Psoas muscle (tissue), 8 donors: ENCODE data around the gene NR1D2. TPM values are rescaled to one million over a fixed set of nuclear protein-coding genes. Genes with fewer than 3 reads are reported as not detected.

Source experiments
- ATAC-seq, 4 donors: fragments of 200-7000 bp; cut with Tn5 transposase; one replicate each; pipeline ENCODE4 v1.9.1; 2020; ENCODE audit warnings: moderate library complexity in 3 of 4, mild to moderate bottlenecking in 2 of 4
- DNase-seq, 2 donors: peaks; one replicate each; pipeline ENCODE4 v3.0.0-alpha.2; 2020
- H3K27ac ChIP-seq: fragments of 200-600 bp; one replicate; pipeline ENCODE4 v1.8.0; 2022
- H3K27me3 ChIP-seq, 3 donors: fragments of 200-600 bp in 1 of 3; one replicate each; pipeline versions ENCODE4 v1.6.1 to v1.8.0; 2013 to 2022; ENCODE audit warnings: low read length in 2 of 3, mild to moderate bottlenecking in 2 of 3, moderate library complexity in 1 of 3; ENCODE audit not compliant: insufficient read depth in 3 of 3
- H3K36me3 ChIP-seq, 2 donors: fragments of 200-600 bp in 1 of 2; one replicate each; pipeline versions ENCODE4 v1.6.1 to v1.8.0; 2013 to 2022; ENCODE audit warnings: low read depth in 1 of 2, mild to moderate bottlenecking in 1 of 2, moderate library complexity in 1 of 2; ENCODE audit not compliant: insufficient read depth in 1 of 2
- H3K4me1 ChIP-seq: fragments of 200-600 bp; one replicate; pipeline ENCODE4 v1.8.0; 2022
- H3K4me3 ChIP-seq: fragments of 200-600 bp; one replicate; pipeline ENCODE4 v1.8.0; 2022; ENCODE audit warnings: mild to moderate bottlenecking
- H3K9me3 ChIP-seq: fragments of 200-600 bp; one replicate; pipeline ENCODE4 v1.8.0; 2022
- WGBS, 3 donors: extraction: QIAGEN DNeasy Blood & Tissue Kit; methylation state at CpG; one replicate each; pipeline versions ENCODE4 v1.1.6 to v1.1.7; 2013; 5-methylcytosine and 5-hydroxymethylcytosine counted together
- intact Hi-C, 2 donors: fragments of 100-400 bp; cut with DNase I; formaldehyde crosslinking; loops; one replicate each; pipeline versions ENCODE4 v1.11.0 to v1.14.2; 2022
- polyA plus RNA-seq, 3 donors: library from polyadenylated mRNA; stranded (reverse); fragments of 200-250 nt; gene quantifications; one replicate each; pipeline ENCODE4 v1.2.3, GENCODE V29; 2013
- total RNA-seq, 4 donors: library from RNA; stranded (reverse); fragmentation: NEBNext Ultra II Directional in 2 of 4; extraction: Animal tissue kit (Norgen Biotek cat#: 25700) in 2 of 4; gene quantifications; one replicate each; pipeline versions ENCODE4 v1.2.1 to v1.2.4, GENCODE V29; 2021 to 2023
- TF ChIP-seq, protein P1 (sequence below): fragments of 200-600 bp; IDR thresholded peaks from one replicate; pipeline ENCODE4 v1.8.0; 2022; ENCODE audit warnings: antibody characterized with exemption
- donor health status: healthy with polysubstance abuse.
- donor health status: DM: no; HTN: no; CAD: no; lungs with moderate emphysema.
- donor health status: Bipolar disorder and iron deficiency.
- donor health status: healthy.
- donor health status: DM: yes; HTN: yes; CAD: no.
- donor health status: DM: no; HTN: no; CAD: no.
- donor health status: DM: no; HTN: no; CAD: no.
- donor health status: DM: yes; HTN: yes; CAD: no.

The NR1D2 gene
- total and polyA plus RNA-seq, 7 donors: 4.9 to 79.6 (median 31.7) TPM

GRCh38 chr3:23944007-23944783 lies 891 bp upstream of the NR1D2 start:
- WGBS, 3 donors: 6 to 8% (median 7%) methylated on average over 13 of the region's 13 CpGs

GRCh38 chr3:23945663-23945912 lies 502 bp downstream of the NR1D2 start:
- Histone ChIP-seq H3K4me3 (peak overlapping the region; percentile 81), H3K27ac (peak overlapping the region; percentile 94), H3K27me3 (no peaks in the 10 kb centered on the region), H3K9me3 (no peaks in the 10 kb centered on the region), H3K36me3 (no peaks in the 10 kb centered on the region), H3K4me1 (peaks cover 58% of the 10 kb centered on the region)
- 0% methylated on average over 1 to 39 of the region's 39 CpGs for WGBS, 3 donors
- DNase-seq (no peak), ATAC-seq (no peak)
- intact Hi-C loops: loop anchor here in 1 of 2 donors (2.0 kb wide), 1 partner anchor 29 kb away; the partner anchor contains the start of genes NKIRAS1 and RPL15
- TF ChIP-seq, protein P1, sequence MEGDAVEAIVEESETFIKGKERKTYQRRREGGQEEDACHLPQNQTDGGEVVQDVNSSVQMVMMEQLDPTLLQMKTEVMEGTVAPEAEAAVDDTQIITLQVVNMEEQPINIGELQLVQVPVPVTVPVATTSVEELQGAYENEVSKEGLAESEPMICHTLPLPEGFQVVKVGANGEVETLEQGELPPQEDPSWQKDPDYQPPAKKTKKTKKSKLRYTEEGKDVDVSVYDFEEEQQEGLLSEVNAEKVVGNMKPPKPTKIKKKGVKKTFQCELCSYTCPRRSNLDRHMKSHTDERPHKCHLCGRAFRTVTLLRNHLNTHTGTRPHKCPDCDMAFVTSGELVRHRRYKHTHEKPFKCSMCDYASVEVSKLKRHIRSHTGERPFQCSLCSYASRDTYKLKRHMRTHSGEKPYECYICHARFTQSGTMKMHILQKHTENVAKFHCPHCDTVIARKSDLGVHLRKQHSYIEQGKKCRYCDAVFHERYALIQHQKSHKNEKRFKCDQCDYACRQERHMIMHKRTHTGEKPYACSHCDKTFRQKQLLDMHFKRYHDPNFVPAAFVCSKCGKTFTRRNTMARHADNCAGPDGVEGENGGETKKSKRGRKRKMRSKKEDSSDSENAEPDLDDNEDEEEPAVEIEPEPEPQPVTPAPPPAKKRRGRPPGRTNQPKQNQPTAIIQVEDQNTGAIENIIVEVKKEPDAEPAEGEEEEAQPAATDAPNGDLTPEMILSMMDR: no peak

More at GRCh38 chr3:23944007-23944783, 891 bp upstream of the NR1D2 start:
- peaks cover 44% of the 10 kb centered on the region for H3K4me1 ChIP-seq
- H3K36me3 ChIP-seq: no peaks in the 10 kb centered on the region
- peak overlapping the region; percentile 94 for H3K27ac ChIP-seq
- intact Hi-C loops: loop anchor here (1.0 to 2.0 kb wide), 2 partner anchors 26 to 27 kb away; partner anchors contain the start of genes NKIRAS1 (in 1 of the 2) and RPL15 (in 1 of the 2)
- TF ChIP-seq, protein P1: no peak
- DNase-seq (no peak), ATAC-seq (no peak)
- H3K27me3 ChIP-seq: no peaks in the 10 kb centered on the region
- peak overlapping the region; percentile 81 for H3K4me3 ChIP-seq
- no peaks in the 10 kb centered on the region for H3K9me3 ChIP-seq

DNA sequence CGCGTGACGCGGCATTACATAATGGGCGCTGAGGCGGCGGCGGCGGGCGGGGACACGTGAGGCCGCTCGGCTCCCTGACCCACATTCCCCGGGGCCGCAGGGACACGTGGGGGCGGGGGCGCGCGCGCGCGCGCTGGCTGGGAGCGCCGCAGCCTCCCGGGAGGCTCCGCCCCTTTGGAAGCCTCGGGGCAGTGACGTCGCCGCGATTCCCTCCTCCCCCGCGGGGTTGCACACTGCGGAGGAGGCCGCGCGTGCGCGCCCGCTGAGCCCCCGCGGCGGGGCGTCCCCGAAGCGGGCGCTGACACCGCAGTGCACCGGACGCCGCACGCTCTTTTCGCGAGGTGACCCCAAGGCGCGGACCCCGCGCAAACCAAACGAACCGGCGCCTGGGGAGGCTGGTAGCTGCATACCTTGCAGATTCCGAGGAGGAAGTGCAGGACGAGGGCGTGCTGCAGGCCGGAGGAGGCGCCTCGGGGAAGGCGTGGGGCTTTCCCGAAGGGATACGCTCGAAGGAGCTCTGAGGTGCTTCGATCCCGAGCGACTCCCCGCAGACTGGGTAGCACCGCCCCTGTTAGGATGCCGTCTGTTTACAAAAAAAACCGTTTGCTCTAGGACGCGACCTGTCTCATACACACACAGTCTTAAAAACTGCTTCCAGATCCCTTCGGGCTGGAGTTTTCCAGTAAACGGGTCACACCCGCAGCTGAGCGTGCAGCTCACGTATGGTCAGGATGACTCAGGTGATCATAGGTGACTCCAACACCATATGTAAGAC lies 1.0 kb downstream of the NR1D2 start:
- TF ChIP-seq, protein P1: no peak
- H3K9me3 ChIP-seq: no peaks in the 10 kb centered on the region
- DNase-seq: peak; percentile 98 to 99
- H3K36me3 ChIP-seq: no peaks in the 10 kb centered on the region
- H3K27me3 ChIP-seq: no peaks in the 10 kb centered on the region
- H3K27ac ChIP-seq: peak overlapping the region; percentile 94
- ATAC-seq: peak; percentile 85 to 93 (median 90)
- intact Hi-C loops: loop anchor here in 1 of 2 donors (2.0 kb wide), 1 partner anchor 29 kb away; the partner anchor contains the start of genes NKIRAS1 and RPL15
- H3K4me3 ChIP-seq: peak overlapping the region; percentile 81
- 0% methylated on average over 46 to 87 of the region's 87 CpGs for WGBS, 3 donors
- H3K4me1 ChIP-seq: peaks cover 59% of the 10 kb centered on the region

- Histone ChIP-seq H3K27ac (peak overlapping the region; percentile 94), H3K27me3 (no peaks in the 10 kb centered on the region), H3K9me3 (no peaks in the 10 kb centered on the region), H3K36me3 (no peaks in the 10 kb centered on the region), H3K4me3 (peak overlapping the region; percentile 81), H3K4me1 (peaks cover 80% of the 10 kb centered on the region)
- intact Hi-C loops: no loop called here
- ATAC-seq: no peak
- 76 to 87% (median 80%) methylated on average over 2 of the region's 2 CpGs for WGBS, 3 donors
- no peak for DNase-seq
- TF ChIP-seq, protein P1: no peak
These were observed 3.7 kb downstream of the NR1D2 start for GRCh38 chr3:23948761-23949160.
